Stimulated activated CD8-positive, alpha-beta memory T cell treated with anti-CD3 and anti-CD28 coated beads, Interleukin-4, amount 100 ng/mL, for 1 hour (primary cell): ENCODE measurements around the gene CASKIN1.

Experiments
- DNase-seq, 2 donors: peaks; one replicate each; pipeline ENCODE4 v3.0.0-alpha.2; 2020; ENCODE audit warnings: low read depth in 2 of 2, low spot score in 1 of 2

The CASKIN1 gene

DNA sequence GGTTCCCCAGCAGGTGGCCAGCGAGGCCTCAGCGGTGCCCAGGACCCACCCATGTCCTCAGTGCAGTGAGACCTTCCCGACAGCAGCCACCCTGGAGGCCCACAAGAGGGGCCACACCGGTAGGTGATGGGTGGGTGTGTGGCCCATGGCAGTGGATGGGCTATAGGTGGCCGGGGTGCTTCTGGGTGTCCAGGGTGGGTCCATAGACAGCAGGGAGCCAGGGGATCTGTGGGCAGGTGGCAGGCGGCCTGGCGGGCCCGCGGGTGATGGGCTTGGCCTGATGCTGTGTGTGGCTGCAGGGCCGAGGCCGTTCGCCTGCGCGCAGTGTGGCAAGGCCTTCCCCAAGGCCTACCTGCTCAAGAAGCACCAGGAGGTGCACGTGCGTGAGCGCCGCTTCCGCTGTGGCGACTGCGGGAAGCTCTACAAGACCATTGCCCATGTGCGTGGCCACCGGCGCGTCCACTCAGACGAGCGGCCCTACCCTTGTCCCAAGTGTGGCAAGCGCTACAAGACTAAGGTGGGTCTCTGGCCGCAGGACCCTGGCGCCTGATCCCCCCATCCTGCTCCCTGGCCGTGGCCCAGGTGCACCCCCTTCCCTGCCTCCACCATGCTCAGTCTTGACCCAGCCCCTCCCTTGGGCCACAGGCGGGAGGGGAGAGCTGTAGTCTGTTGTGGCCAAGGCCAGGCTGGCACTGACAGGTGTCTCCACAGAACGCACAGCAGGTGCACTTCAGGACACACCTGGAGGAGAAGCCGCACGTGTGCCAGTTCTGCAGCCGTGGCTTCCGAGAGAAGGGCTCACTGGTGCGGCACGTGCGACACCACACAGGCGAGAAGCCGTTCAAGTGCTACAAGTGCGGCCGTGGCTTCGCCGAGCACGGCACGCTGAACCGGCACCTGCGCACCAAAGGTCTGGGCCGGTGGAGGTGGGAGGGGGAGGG lies 37.7 kb upstream of the CASKIN1 start:
- DNase-seq = no peak

DNA sequence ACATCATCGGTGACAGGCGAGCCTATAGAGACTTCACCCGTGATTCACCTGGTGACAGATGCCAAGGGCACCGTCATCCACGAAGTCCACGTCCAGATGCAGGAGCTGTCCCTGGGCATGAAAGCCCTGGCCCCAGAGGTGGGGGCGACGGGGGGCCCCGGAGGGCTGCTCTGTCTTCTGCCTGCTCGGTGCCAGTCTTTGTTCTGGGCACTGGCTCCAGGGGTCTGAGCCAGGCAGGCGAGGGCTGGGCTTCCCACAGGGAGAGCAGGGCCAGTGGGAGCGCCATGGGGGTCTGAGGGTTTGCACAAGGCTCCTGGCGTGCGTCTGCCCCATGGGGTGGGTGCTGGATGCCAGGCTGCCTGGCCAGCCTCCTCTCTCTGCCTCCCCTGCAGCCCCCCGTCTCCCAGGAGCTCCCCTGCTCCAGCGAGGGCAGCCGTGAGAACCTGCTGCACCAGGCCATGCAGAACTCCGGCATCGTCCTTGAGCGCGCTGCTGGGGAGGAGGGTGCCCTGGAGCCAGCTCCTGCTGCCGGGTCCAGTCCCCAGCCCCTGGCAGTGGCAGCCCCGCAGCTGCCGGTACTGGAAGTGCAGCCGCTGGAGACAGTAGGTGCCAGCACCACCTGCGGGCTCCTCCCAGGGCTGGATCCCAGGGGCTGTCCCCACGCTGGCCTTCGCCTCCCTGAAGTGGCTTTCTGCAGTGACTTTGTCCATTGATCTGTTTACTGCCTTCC lies 36.8 kb upstream of the CASKIN1 start:
- DNase-seq = no peak

DNA sequence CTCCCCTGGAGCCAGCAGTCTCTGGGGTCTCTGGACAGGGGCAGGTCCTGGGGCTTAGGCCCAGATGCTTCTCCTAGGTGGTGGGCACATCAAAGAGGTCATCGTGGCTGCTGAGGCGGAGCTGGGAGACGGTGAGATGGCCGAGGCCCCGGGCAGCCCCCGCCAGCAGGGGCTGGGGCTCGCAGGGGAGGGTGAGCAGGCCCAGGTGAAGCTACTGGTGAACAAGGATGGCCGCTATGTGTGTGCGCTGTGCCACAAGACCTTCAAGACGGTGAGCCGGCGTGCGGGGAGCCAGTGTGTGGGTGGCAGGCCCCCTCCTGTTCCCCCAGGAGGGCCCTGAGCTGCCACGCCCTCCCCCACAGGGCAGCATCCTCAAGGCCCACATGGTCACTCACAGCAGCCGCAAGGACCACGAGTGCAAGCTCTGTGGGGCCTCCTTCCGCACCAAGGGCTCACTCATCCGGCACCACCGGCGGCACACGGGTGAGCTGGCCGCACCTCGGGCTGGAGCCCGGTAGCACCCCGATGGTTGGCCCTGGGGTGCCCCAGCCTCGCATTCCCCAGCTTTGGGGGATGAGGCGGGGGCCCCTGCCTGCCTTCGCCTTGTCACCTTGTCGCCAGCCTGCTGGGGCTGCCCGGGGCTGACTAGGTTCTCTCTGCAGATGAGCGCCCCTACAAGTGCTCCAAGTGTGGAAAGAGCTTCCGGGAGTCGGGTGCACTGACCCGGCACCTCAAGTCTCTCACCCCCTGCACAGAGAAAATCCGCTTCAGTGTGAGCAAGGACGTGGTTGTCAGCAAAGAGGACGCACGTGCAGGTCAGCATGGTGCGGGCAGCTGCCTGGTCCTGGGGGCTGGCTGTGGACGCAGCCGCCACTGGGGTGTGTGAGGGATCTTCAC lies 35.9 kb upstream of the CASKIN1 start:
- no peak for DNase-seq

DNA sequence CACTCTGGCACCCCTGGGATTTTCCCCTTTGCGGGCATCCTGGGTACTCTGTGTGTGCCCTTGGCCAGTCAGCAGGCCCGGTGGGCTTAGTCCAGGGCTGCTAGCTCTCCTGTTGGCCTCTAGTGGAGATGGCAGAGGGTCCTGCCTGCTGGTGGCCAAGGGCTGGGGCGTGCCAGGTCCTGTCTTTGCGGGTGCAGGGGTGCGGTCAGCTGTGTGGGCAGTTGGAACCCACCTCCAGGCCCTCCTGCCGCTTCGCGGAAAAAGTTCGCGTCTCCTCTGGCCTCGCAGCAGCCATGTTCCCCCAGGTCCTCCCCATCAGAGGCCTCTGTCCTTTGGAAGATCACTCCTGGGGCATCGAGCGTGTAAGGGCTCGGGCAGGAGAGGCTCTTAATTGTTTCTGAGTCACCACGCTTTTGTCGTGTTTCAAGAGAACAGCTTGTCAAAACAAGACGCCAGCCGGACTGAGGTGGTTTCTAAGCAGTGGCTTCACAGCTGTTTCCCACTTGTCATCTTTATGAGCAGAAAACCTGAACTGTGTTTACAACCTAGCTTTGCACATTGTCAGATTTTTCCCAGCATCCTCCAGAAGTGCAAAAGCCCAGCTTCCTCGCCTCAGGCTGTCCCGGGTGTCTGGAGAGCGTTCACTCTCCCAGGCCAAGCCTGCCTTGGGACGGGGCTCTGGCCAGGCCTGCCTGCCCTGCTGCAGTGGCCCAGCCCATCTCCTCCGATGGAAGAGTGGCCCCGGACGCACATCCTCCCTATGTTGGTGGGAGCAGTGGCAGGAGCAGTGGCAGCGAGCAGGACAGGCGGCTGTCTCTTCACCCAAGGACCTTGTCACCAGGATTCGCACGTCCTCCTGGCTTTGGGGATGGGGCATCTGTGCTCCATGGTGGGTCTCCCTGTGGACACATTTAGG lies 34.9 kb upstream of the CASKIN1 start:
- DNase-seq = no peak

DNA sequence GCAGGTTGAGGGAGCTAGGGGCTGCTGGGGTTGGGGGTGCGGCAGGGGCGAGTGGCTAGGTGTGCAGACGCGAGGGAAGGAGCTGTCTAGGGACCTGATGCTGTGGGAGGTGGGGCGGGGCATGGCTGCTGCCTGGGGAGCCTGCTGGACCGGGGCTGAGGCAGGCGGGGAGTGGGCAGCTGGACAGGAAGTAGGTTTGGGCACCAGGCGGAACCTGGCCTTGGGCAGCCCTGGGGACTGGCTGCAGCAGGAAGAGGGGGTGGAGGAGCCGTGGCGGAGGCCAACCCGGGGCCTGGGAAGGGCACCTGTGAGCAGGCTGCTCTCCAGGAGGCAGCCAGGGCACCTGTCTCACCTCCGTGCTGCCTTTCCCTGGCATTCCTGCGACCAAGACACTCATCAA lies 34.0 kb upstream of the CASKIN1 start:
- DNase-seq = no peak

DNA sequence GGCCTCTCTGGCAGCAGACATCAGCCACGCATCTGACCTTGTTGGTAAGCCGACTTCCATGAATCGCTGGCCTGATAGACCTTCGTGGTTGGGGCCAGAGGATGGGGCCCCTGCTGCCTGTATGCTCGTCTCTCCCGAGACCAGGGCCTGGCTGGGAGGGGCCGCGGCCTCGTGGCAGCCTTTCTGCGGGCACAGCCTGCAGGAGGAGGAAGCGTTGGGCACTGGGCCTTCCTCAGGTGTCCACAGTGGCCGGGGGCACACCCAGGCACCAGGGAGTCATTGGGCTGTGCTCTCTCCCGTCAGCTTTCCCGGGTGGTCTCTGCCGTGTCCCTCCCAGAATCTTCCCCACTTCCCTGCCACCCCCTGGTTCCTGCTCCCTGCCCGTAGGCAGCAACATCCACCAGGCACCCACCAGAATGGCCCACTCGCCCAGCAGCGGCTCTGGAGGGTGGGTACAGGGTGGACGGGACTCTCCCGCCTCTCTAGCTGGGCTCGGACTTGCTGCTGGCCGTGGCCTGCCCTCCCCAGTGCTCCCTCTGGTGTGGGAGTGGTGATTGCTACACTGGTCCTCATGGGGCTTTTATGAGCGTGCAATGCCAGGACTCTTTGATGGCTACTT lies 33.3 kb upstream of the CASKIN1 start:
- no peak for DNase-seq

DNA sequence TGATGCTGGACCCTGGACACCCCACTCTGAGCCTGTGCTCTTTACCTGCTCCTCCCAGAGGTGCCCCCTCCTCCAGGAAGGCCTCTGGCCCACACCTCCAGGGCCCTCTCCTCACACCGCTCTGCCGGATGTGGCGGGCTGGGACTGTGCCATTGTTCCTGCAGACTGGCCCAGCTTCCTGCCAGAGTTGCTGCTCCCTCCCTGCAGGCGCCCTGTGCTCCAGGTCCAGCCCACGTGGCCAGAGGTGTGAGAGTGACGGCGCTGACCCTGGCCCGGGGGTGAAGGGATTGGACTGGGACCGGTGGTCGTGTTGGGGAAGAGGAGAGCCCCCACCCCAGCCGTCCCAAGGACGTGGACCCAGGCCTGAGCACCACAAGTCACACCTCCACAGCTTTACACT lies 32.7 kb upstream of the CASKIN1 start:
- DNase-seq = no peak

DNA sequence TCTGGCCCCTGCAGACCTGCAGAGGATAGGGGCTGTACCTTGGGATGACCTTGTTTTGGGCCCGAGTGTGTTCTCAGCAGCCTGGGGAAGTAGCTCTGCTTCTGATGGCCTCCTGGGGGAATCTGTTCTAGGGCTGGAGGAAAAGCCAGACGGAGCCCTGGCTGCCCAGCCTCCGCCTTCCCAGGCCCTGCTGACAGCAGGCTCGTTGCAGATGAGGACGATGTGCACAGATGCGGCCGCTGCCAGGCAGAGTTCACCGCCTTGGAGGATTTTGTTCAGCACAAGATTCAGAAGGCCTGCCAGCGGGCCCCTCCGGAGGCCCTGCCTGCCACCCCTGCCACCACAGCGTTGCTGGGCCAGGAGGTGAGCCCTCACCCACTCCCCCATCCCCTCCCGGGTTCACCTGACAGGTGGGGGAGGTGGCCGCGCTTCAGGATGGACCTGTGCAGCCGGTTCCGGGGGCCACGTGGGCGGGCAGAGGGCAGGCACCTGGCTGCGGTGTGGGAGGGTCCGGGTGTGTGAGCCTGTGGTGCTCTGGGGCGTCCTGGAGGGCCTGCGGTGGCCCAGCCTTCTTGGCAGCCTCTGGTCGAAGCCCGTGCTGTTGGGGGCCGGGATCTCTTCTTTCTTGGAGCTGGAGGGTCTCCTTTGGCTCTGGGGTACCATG lies 31.9 kb upstream of the CASKIN1 start:
- no peak for DNase-seq

DNA sequence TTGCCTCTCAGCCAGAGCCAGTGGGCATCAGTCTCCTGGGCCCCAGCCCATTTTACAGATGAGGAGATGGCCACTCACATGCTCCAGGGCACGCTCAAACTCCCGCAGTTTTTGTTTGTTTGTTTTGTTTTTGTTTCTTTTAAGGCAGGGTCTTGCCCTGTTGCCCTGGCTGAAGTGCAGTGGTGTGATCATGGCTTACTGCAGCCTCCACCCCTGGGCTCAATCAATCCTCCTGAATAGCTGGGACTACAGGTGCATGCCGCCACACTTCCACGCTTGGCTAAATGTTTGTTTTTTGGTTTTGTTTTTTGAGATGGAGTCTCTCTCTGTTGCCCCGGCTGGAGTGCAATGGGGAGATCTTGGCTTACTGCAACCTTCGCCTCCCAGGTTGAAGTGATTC lies 30.5 kb upstream of the CASKIN1 start:
- no peak for DNase-seq

DNA sequence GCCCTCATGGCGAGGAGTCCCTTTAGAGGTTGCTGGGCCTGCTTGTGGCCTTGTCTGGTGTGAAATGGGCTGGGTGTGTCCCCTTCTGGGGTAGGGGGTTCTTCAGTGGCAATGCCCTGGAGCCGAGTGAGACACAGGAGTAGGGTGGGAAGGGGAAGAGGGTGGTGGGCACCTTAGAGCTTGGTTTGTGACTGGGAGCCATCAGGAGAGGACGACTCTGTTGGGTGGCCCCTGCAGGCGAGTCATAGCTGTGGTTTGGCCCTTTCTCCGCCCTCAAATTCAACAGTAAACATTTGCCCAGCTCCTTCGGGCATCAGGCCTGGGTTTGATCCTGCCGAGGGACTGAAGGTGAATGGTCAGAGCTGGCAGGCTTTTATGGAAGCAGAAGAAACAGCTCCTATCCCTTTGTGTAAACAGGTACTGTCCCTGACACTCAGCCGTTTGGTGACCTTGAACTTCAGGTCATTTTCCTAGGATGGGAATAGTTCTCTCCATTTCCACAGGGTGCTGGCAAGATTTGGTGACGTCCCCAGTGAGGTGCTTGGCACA lies 29.9 kb upstream of the CASKIN1 start:
- DNase-seq = no peak

DNA sequence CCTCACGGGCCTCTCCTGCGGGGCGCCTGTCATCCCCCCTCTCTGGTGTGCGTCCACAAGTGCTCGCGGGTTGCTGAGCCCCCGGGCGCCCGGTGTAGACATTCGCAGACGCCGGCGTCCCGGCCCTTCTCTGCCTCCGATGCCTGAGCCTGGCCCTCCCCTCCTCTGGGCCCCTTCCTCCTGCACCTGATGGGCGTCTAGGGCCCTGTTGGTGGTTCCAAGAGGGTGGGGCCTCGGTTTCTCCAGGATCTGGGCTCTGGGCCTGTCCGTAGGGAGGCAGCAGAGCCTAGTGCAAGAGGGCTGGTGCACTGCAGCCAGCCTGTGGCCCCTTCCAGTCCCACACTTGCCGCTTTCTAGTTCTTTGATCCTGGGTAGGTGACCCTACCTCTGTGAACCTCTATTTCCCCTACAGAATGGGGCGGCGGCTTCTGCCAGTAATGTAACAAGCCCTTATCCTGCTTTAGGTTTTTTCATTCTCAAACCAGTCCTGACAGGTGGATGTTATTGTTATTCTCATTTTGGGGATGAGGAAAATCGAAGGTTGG lies 27.6 kb upstream of the CASKIN1 start:
- DNase-seq = no peak

DNA sequence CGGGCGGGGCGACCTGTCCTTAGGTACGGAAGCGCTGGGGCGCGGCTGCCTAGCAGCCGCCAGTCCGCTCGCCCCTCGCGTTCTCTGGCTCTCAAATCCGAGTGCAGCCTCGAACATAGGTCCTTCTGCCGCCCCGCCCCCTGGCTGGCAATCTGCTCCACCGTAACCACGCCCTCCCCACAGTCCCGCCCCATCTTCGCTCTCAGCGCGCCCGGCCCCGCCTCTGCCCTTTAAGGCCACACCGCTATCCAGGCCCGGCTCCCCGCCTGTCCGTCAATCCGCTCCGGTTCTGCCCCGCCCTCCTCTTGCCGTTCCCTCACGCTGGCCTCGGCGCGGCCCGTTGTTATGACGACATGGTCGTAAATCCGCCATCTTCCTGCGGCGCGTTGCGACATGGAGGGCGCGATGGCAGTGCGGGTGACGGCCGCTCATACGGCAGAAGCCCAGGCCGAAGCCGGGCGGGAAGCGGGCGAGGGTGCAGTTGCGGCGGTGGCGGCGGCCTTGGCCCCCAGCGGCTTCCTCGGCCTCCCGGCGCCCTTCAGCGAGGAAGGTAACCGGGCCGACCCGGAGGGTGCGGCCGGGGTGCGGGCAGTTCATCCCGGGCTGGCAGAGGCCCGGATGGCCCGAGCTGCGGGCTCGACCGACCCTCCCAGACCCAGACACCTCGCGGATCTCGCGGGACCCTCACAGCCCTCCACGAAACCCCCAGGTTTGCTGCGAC lies 27.0 kb upstream of the CASKIN1 start, which contains the start of gene E4F1:
E4F1 (plus strand) TSS at position 371 of the 721 bp plus-strand sequence; CDS start at position 394, 23 bp downstream.
- peak; percentile 97 for DNase-seq

DNA sequence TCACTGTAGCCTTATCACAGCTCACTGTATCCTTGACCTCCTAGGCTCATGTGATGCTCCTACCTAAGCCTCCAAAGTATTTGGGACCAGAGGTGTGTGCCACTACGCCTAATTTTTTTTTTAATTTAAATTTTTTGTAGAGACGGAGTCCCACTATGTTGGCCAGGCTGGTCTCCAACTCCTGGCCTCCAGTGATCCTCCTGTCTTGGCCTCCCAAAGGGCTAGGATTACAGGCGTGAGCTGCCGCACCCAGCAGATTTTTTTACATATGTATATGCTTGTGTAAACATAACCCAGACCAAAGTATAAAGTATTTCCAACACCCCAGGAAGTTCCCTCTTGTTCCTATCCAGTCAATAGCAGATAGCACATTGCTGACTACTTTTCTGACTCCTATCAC lies 19.9 kb upstream of the CASKIN1 start:
- DNase-seq = no peak

DNA sequence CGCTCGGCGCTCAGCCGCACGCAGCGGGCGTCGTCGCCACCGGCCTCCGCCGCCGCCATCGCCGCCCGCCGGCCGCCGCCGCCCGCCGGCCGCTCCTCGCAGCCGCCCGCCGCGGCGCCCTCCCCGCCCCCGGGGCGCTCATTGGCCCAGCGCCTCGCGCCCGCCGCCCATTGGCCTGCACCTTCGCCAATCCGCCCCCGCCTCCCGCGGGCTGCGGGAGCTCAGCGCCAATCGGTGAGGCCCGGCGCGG lies 18.2 kb upstream of the CASKIN1 start, which contains the start of gene PGP:
PGP (minus strand) TSS at position 122 of the 250 bp plus-strand sequence; CDS start at position 59, 63 bp downstream.
- no peak for DNase-seq

DNA sequence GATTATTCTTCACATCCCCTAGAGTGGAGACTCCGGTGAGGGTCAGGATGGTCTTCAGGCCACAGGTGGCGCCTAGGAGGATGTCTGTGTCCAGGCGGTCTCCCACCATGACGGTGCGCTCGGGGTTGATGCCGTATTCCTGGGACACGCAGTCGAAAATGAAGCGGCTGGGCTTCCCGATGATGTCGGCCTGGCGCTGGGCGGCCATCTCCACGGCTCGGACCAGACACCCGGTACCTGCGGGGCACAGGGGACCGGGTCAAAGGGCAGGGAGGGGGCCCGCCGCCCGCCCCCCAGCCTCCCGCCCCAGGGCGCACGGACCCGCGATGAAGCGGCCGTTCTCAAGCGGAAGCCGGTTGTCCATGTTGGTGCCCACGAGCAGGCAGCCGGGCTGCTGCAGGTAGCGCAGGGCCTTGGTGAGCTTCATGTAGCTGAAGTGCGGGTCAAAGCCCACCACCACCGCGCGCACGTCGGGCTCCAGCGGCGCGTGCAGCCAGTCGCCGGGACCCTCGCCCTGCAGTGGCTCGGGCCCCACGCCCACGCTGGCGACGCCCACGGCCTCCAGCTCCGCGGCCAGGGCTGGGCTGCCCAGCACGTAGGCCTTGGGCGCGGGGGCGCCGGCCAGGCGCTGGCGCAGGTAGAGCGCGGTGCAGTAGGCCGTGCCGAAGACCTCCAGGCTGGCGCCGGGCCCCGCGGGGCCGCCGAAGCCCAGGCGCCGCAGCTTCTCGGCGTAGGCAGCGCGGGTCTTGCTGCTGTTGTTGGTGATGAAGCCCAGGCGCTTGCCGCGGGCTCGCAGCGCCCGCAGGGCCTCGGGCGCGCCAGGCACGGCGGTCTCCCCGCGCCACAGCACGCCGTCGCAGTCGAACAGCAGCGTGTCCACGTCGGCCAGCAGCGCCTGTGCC lies 17.7 kb upstream of the CASKIN1 start:
- DNase-seq = no peak

DNA sequence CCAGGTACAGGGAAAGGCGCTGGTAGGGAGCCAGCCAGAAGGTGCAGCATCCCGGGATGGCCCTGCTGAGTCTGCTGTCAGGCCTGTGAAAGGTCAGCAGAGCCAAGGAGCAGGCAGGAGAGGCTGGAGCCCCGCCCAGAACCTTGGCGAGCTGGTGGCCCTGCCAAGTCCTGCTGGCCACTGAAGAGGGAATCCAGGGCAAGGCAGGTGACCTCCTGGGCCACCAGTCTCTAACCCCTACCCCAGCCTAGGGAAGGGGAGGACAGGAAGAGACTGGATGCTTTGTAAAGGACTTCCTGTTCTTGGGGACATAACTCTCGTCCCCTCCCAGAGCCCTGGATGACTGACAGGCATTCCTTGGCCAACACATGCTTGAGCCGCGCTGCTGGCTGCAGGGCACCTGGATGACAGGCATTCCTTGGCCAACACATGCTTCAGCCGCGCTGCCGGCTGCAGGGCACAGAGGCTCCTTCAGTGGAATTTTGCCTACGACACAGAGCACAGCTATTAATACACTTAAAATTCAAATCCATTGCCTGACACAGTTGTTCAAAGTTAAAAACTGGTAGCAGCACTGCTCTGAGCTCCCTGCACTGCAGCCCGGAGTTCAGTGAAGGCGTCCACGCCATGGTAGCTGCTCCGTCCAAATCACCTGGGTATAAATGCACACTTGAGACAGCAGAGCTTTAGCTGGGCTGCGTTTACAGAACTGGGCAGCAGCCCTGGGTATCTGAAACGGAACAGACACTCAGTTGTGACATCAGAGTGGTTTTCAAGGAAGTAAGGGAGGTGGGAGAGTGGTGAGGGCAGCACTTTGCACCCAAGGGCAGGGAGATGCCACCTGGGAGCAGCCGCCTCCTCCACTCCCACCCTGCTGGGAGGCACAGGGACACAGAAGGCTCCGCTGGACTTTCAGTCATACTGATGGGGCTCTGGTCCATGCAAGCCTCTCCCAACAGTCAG lies 16.2 kb upstream of the CASKIN1 start:
- DNase-seq = no peak
